ENCODE measurements around the gene MPIG6B.

Gene MPIG6B

DNA sequence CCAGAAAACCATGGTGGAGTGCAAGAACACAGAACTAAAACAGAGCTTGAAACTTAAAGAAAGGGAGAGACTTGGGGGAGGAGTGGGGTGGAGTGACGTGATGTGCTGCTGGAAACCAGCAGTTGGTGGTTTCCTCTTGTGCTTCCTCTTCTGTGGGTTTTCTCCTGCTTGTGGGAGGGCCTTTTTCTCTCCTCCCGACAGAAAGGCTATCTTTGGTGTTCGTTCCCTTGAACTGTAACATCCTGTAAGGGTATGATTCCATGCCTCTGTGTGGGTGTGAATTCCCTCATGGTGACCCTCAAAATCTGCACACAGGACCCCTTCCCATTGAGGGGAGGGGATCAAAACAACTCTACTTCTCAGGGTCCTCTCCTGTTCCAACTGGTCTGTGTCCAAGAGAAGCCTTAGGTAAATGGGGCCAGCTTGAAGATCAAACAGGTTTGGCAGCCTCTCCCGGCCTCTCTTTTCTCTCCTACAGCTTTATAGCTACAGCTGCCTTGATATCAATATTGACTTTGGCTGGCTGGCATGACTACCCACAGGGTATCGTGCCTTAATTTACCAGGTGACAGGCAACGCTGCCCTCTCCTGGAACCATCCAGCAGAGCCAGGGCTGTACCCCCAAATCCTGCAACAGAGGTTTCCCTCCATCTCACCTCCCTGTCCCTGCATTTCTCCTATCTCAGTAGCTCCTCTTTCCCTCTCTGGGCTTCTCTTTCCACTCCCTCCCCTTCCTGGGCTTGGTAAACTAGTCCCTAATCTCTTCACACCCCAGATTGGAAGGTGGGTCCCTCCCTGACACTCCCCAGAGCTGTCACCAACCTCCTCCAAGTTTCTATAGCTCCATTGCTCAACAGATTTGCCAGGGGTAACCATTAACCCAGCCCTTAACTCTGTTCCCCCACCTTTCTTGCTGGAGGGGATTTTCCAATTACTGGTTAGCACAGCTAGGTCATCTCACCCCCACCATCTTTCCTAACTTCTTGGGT, 15.1 kb downstream of the MPIG6B start:
- no peak for DNase-seq (ENCODE audit: low spot score)

DNA sequence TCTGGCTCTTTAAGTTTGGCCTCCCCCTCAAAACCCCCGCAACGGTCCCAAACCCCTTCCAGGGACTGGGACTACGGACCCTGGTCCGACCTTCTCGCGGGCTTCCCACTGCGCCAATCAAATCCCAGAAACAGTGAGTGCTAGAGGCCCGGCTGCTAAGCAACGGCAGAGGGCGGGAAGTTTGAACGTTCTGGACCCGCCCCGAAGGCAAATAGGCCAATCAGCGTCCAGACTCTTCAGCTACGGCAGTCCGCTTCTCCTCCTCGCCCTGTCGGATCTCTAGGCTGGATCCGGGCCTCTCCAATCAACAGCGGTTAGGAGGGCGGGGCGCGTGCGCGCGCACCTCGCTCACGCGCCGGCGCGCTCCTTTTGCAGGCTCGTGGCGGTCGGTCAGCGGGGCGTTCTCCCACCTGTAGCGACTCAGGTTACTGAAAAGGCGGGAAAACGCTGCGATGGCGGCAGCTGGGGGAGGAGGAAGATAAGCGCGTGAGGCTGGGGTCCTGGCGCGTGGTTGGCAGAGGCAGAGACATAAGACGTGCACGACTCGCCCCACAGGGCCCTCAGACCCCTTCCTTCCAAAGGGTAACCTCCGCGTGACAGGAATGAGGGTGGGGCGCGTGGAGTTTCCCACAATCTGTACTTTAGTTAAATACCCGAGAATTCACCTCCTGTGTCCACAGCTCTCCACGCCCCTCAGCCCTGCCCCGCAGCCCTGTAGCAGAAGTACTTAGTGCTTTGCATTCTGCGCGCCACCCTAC, 16.6 kb downstream of the MPIG6B start, which contains the start of gene MSH5:
MSH5 (plus strand) TSS at position 367 of the 758 bp plus-strand sequence. CDS start 462 bp downstream, outside the sequence.
- DNase-seq (ENCODE audit: low spot score), result peak; percentile 98

DNA sequence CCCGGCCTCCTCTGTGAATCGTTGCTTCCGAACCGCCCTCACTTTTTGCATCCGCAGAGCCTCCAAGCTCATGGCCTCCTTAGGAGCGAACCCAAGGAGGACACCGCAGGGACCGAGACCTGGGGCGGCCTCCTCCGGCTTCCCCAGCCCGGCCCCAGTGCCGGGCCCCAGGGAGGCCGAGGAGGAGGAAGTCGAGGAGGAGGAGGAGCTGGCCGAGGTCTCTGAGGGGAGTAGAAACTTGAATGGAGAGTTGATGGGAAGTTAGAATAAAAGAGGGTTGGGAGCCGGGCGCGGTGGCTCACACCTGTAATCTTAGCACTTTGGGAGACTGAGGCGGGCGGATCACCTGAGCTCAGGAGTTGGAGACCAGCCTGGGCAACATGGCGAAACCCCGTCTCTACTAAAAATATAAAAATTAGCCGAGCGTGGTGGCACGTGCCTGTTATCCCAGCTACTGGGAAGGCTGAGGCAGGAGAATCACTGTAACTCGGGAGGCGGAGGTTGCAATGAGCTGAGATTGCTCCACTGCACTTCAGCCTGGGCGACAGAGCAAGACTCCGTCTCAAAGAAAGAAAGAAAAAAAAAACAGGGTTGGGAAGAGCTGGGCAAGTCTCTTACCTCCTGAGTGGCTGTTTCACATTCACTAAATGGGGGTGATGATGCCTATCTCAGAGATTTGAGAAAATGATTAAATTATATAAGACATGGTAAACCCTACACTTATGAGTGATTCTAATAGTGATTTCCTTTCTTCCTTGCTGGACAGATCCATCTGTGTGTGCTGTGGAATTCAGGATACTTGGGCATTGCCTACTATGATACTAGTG, 17.4 kb downstream of the MPIG6B start:
- DNase-seq (ENCODE audit: low spot score), result no peak

DNA sequence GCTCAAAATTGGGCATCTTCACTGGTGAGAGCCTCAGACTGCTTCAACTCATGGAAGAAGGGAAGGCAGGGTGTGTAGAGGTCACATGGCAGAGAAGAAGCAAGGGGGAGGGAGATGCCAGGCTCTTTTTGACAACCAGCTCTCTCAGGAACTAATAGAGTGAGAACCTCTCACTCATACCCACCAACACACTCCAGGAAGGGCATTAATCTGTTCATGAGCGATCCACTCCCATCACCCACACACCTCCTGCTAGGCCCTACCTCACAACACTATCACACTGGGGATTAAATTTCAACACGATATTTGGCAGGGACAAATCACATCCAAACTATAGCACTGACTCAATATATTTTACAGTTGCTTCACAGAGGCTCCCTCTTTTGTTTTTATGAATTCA, 18.6 kb downstream of the MPIG6B start:
- no peak for DNase-seq (ENCODE audit: low spot score)

DNA sequence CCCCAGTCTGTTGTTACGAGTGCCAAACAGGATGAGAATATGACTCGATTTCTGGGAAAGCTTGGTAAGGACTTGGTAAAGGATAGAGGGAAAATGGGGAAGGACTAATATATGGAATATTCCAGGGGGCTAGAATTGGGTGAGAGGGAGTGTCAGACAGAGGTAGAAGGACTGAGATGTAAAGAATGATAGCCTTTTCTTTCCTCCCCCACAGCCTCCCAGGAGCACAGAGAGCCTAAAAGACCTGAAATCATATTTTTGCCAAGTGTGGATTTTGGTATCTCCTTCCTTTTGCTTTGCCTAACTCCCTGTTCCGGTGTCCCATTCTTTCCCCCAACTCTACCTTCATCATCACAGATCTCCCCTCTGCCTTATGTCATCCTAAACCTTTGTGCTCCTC, 19.7 kb downstream of the MPIG6B start:
- DNase-seq (ENCODE audit: low spot score), result no peak

DNA sequence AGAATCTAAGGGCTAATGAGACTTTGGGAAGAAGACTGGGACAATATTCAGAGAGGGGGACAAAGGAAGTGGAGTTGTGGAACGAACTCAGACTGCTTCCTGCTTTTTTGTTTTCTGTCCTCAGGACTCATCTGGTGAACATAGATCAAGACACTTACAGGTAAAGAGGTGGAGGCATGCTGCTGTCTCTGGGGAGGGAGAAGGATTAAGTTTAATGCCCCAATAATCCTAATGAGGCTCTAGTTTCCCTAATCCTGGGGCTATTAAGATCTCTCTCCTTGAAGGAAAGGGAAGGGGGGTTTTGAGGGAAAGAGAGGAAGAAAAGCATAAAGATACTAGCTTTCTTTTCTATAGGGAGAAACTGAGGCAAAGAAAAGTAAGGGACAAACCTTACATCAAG, 21.2 kb downstream of the MPIG6B start:
- DNase-seq (ENCODE audit: low spot score), result no peak

DNA sequence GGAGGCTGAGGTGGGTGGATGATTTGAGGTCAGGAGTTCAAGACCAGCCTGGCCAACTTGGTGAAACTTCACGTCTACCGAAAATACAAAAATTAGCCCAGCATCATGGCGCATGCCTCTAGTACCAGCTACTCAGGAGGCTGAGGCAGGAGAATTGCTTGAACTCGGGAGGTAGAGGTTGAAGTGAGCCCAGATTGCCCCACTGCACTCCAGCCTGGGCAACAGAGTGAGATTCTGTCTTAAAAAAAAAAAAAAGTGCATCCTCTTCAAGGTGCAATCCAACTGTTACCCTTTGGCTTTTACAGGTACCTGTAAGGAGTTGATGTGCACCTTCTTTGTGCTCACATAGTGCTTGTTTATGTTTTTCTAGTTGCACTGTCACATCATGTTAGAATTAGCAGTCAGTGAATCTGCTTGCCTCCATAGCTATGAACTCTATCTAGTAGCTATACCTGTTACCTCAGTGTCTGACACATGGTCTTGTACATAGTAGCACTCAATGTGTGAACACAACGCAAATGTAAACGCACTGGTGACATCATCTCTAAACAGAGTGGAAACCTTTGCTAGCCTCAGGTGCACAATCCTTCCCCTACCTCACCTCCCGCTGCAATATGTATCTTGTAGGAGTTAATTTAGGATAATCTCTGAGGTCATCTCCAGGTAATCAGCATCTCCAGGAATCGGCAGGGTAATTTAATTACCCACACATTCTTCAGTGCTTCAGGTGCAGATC, 26.3 kb downstream of the MPIG6B start:
- DNase-seq (ENCODE audit: low spot score), result no peak

DNA sequence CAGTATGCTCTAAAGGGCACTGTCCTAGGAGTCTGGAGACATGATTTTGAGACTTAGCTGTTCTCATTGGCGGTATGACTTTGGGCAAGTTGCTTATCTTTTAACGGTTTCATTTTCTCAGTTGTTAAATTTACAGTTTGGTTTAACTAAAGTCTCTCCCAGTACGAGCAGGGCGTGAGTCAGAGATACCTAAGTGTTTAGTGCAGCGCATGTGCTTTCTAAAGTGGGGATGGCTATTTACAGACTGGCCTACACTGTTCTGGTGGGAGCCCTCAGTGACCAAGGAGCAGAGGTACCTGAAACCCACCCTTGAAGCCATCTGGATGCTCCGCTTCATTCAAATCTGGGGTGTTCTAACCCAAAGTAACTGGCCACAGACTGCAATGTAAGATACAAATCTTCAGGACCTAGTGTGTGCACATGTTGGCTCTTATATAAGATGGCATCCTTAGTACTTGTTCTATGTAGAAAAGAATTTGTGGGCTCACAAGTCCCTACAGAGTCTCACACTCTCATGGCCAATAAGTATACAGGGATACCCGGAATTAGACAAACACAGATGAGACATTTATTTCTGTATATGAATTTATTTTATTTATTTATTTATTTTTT, 27.3 kb downstream of the MPIG6B start:
- DNase-seq (ENCODE audit: low spot score), result no peak

DNA sequence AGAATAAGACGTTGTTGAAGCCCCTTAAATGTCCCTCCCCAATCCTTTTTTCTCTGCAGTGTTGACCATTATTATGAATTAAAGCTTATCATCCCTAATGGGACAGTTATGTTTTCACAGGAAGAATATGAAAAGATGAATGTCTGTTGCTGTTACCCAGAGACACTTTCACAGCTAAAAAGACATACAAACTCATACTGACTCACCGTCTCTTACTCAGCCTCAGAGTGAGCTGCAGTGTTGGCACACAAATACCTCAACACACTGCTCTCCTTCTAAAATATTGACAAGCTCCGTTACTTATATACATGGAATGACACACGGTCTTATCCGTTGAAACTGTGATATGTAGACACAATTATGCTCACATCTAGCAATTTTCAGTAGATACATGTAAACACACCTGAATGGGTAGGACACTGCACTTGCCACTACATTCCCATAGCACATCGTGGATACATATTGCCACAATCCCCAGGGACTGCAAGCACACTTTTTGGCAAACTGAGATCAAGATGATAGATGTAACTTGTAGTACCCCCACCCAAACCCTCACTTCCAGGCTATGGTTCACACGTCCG, 29.7 kb downstream of the MPIG6B start:
- DNase-seq (ENCODE audit: low spot score), result no peak

DNA sequence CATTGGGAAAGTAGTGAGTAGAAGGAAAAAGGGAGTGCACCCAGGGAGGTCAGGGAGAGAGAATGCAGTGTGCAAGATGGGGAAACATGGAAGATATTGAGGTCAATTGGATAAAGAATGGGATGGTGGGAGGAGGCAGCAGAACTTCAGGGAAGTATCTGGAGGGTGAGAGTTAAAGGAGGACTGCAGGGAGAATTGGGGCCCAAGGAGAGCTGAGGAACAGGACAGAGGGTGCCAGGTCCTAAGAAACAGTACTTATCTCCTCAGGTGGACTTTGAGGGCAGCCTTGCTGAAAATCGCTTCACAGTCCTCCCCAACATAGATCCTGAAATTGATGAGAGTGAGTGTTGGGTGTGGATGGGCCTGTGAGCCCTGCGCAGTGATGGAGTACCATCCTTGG, 35.1 kb downstream of the MPIG6B start:
- DNase-seq (ENCODE audit: low spot score), result no peak

DNA sequence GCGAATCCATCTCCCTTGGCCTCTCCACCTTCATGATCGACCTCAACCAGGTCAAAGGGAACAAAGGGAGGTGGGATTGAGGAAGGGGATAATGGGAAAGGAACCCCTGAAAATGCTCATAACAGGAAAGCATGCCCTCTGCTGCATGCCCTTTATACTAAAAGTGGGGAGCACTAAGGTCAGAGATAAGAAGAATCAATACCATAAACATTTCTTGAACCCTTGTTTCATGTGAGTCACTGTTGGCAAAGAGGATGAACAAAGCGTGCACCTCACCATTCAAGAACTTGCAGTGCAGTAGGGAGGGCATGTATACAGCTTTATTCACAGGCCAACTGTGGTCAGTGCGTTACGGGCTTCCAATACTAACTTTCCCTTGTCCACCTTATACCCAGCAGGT, 37.6 kb downstream of the MPIG6B start:
- no peak for DNase-seq (ENCODE audit: low spot score)

DNA sequence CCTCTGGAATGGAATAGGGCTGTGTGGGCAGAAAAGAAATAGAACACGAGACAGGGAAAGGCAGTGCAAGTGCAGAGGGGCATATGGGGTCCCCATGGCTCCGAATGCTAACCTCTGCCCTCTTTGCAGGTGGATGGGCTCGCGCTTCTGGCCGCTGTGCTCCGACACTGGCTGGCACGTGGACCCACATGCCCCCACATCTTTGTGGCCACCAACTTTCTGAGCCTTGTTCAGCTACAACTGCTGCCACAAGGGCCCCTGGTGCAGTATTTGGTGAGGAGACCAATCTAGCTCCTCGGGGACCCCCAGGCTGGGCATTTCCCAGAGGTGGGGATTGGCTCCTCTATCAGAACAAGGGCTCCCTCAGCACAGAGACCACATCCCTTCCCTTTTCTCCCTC, 38.2 kb downstream of the MPIG6B start:
- no peak for DNase-seq (ENCODE audit: low spot score)

DNA sequence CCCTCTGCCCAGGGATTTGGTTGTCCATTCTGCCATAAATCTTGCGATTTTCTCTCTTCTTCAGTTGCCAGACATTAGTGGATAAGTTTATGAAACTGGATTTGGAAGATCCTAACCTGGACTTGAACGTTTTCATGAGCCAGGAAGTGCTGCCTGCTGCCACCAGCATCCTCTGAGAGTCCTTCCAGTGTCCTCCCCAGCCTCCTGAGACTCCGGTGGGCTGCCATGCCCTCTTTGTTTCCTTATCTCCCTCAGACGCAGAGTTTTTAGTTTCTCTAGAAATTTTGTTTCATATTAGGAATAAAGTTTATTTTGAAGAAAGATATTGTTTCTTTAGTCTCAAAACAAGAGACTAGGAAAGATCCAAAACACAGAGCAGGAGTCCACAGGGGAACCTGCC, 39.2 kb downstream of the MPIG6B start, which contains the start of gene SAPCD1:
SAPCD1 (plus strand) TSS at position 301 of the 400 bp plus-strand sequence. CDS start 399 bp downstream, outside the sequence.
- DNase-seq (ENCODE audit: low spot score), result no peak

DNA sequence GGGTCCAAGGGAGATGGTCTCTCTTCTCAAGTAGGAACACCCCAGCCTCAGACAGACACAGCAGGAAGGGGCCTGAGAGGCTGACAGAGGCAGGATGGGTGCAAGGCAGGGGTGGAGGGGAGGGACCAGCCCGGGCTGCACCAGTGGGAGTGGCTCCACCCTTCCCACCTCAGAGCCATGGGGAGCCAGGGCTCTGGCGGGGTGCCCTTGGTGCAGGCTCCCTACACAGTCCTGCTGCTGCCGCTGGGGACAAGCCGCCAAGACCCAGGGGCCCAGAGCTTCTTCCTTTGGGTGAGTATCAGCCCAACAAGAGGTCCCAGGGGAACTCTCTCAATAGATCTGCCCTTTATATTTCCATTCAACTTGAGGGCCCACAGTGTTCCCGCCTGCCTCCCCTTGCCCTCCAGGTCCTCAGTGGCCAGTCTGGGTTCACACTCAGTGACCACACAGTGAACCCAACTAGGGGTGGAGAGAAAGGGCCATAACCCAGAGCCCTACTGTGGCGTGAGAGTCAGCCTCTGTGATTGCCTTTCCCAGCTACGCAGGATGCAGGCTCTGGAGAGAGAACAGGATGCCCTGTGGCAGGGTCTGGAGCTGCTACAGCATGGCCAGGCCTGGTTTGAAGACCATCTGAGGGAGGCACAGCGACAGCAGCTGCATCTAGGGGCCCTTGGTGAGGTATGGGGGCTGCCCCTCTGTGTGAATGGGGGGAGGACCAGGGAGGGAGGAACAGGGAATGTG, 39.9 kb downstream of the MPIG6B start:
- DNase-seq (ENCODE audit: low spot score), result no peak

DNA sequence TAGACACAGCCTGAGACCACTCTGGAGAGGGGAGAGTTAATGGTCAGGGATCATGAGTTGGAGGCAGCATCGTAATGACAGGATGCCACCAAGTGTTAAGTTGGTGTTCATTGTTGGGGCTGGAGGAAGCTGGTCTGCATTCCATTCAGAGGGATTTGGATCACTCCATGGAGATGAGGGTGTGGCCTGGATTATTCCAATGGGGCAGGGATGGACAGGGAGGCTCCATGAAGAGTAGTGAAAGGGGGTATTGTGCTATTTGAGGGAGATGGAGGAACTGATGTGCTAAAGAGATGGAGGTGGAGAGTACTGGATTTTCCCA, 40.4 kb downstream of the MPIG6B start:
- no peak for DNase-seq (ENCODE audit: low spot score)

DNA sequence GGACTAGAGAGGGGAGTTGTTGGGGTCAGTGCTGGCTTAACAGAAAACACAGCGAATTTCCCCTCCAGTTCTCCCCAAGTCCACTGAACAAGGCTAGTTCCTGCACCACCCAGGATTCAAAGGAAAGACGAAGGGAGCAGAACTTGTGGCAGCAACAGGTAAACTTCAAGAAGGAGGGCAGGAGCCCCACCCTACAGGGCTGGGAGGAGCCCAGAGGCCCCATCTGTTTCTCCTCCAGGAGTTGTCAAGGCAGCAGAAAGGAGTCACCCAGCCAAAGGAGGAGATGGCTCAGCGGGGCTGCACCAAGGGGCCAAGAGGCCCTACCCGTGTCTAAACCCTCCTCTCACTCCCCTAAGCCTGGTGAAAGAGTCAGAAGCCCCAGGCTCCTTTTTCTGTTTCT, 41.0 kb downstream of the MPIG6B start:
- DNase-seq (ENCODE audit: low spot score), result no peak

DNA sequence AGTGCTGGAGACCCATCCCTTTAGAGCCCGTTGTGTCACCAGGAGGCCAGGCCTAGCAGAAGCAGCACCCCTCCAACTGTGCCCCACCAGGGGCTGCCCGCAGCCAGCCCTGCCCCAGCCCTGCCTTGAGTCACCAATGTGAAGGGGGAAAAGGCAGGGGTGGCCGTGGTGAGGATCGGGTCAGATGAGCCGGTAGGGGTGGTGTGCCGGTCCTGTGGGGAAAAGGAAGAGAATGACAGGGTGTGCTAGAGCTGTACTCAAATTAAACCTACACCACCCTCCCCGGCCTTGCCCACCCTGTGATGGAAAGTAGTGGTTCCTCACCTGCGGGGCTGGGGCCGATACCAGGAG, 42.4 kb downstream of the MPIG6B start:
- DNase-seq (ENCODE audit: low spot score), result no peak

DNA sequence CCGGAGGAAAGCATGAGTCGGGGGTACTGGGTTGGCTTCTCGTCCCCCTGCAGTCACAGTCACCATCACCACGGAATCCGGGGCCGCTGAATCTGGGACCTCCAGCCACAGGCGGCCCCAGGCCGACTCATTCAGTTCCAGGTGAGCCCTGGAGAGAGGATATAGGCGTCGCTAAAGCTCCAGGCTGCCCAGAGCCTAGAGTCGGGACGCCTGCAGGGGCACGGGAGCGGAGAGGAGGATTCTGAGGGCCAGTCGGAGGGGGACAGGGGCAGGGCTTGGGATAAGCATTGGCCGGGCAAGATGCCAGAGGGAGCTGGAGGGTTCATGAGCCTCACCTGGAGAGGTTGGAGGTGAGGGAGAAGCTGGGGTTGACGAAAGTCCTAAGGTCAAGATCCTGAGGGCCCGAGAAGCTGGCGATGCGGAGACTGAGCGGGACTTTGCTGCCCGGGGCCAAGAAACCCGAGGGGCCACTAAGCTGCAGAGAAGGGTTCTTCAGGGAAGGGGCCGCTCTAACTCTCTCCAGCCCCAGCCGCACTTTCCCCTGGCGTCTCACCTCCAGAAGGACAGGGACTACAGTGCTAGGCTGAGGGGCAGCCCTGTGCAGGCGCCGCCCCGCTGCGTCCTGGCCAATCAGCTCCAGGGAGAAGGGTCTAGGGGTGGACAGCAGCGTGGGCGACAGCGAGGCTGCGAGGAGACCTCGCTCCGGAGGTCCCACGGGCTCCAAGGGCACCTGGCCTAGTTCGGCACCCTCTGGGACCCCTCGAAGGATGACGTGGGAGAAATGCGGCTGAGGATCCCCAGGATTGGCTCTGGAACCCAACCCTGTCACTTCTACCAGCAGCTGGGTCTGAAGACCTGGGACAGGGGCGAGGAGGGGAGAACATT, 43.0 kb downstream of the MPIG6B start:
- no peak for DNase-seq (ENCODE audit: low spot score)

DNA sequence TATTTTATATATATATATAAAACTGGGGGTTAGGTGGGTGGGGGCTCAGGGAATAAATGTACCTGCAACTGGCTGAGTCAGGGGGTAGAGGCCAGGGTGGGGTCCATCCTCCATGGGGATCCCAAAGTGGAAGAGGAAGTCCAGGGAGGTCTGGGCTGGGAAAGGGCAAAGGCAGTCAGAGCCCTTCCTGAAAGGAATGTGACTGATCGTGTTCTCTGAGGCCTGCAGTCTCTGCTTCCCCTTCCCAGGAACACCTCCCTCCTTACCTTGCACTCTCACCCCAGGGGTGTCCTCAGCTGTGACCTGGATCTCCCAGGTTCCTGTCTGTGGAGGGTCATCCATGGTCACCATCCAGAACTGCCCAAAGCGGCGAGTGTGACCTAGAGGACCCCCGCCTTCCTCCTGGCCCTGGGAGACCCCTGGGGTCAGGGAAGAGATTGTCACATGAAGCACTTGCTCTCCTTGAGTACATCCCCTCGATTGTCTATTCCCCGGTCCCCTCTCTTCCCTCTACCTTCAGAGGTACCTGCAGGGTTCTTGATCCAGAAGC, 44.0 kb downstream of the MPIG6B start:
- DNase-seq (ENCODE audit: low spot score), result no peak
